Measurements from ENCODE around the gene GRAP. TPM values are rescaled to one million over a fixed set of nuclear protein-coding genes. Genes with fewer than 3 reads are reported as not detected.

The GRAP gene
- total RNA-seq, 4 donors from 2014 or later = 2.1 to 4.1 (median 3.5) TPM

- no peak for TF ChIP-seq POLR2AphosphoS5 (IDR thresholded peaks at IDR 0.05)
- no peak for TF ChIP-seq POLR2A (IDR thresholded peaks at IDR 0.05; ENCODE audit: low read depth)
- no peak for TF ChIP-seq CTCF (IDR thresholded peaks at IDR 0.05)
- no peak for TF ChIP-seq EP300 (IDR thresholded peaks at IDR 0.05)
- 70% methylated on average over 5 of the region's 6 CpGs for WGBS
- H3K9me3 ChIP-seq = peaks cover 0 to 15% (median 2%) of the 10 kb centered on the region in 4 donors
- no peak overlapping the region for H3K27ac ChIP-seq (replicated peaks in 1 of 4)
- DNase-seq (ENCODE audit: extremely low spot score) = no peak
- H3K4me3 ChIP-seq = no peak overlapping the region
- no peaks in the 10 kb centered on the region for H3K36me3 ChIP-seq
- peaks cover 8 to 26% (median 22%) of the 10 kb centered on the region in 4 donors for H3K4me1 ChIP-seq
- intact Hi-C loops (cut with DNase I) = no loop called here
- no peaks in the 10 kb centered on the region for H3K27me3 ChIP-seq
Observed at GRCh38 chr17:18999911-19000310, 46.8 kb downstream of the GRAP start.

GRCh38 chr17:18999394-18999793 is 47.4 kb downstream of the GRAP start:
- H3K27ac ChIP-seq (replicated peaks in 1 of 4) = no peak overlapping the region
- H3K9me3 ChIP-seq = peaks cover 0 to 15% (median 2%) of the 10 kb centered on the region in 4 donors
- intact Hi-C loops (cut with DNase I) = no loop called here
- no peaks in the 10 kb centered on the region for H3K36me3 ChIP-seq
- DNase-seq (ENCODE audit: extremely low spot score) = no peak
- WGBS = 95% methylated on average over 8 of the region's 8 CpGs
- TF ChIP-seq CTCF (IDR thresholded peaks at IDR 0.05) = no peak
- TF ChIP-seq POLR2AphosphoS5 (IDR thresholded peaks at IDR 0.05) = no peak
- TF ChIP-seq EP300 (IDR thresholded peaks at IDR 0.05) = no peak
- TF ChIP-seq POLR2A (IDR thresholded peaks at IDR 0.05; ENCODE audit: low read depth) = no peak
- H3K4me1 ChIP-seq = peaks cover 7 to 22% (median 18%) of the 10 kb centered on the region in 4 donors
- no peak overlapping the region for H3K4me3 ChIP-seq
- no peaks in the 10 kb centered on the region for H3K27me3 ChIP-seq

GRCh38 chr17:18997650-18998196 is 49.0 kb downstream of the GRAP start:
- Histone ChIP-seq H3K36me3 (no peaks in the 10 kb centered on the region), H3K27me3 (no peaks in the 10 kb centered on the region), H3K4me1 (peaks cover 0 to 8% (median 3%) of the 10 kb centered on the region in 4 donors), H3K9me3 (peaks cover 0 to 15% (median 2%) of the 10 kb centered on the region in 4 donors), H3K4me3 (no peak overlapping the region), H3K27ac (replicated peaks in 1 of 4) (no peak overlapping the region)
- intact Hi-C loops (cut with DNase I) = no loop called here
- WGBS = 87% methylated on average over 5 of the region's 6 CpGs
- TF ChIP-seq EP300 (IDR thresholded peaks at IDR 0.05) (no peak), POLR2AphosphoS5 (IDR thresholded peaks at IDR 0.05) (no peak)
- no peak for DNase-seq (ENCODE audit: extremely low spot score)

- Histone ChIP-seq H3K27me3 (no peaks in the 10 kb centered on the region), H3K27ac (replicated peaks in 1 of 4) (no peak overlapping the region), H3K36me3 (no peaks in the 10 kb centered on the region), H3K4me1 (no peaks in the 10 kb centered on the region), H3K4me3 (no peak overlapping the region), H3K9me3 (peaks cover 0 to 15% (median 2%) of the 10 kb centered on the region in 4 donors)
- WGBS = no CpG with 5 or more reads among the region's 2 CpGs
- DNase-seq (ENCODE audit: extremely low spot score) = no peak
- TF ChIP-seq CTCF (IDR thresholded peaks at IDR 0.05) (no peak), POLR2A (IDR thresholded peaks at IDR 0.05; ENCODE audit: low read depth) (no peak), POLR2AphosphoS5 (IDR thresholded peaks at IDR 0.05) (no peak), EP300 (IDR thresholded peaks at IDR 0.05) (no peak)
- intact Hi-C loops (cut with DNase I) = no loop called here
Observed at GRCh38 chr17:18996458-18996857, 50.3 kb downstream of the GRAP start.

GRCh38 chr17:18995220-18995619 is 51.5 kb downstream of the GRAP start:
- intact Hi-C loops (cut with DNase I) = no loop called here
- 82% methylated on average over 3 of the region's 3 CpGs for WGBS
- H3K27ac ChIP-seq (replicated peaks in 1 of 4) = no peak overlapping the region
- no peak overlapping the region for H3K4me3 ChIP-seq
- H3K27me3 ChIP-seq = no peaks in the 10 kb centered on the region
- no peaks in the 10 kb centered on the region for H3K36me3 ChIP-seq
- no peaks in the 10 kb centered on the region for H3K4me1 ChIP-seq
- TF ChIP-seq CTCF (IDR thresholded peaks at IDR 0.05) (no peak), POLR2AphosphoS5 (IDR thresholded peaks at IDR 0.05) (no peak), POLR2A (IDR thresholded peaks at IDR 0.05; ENCODE audit: low read depth) (no peak), EP300 (IDR thresholded peaks at IDR 0.05) (no peak)
- no peak for DNase-seq (ENCODE audit: extremely low spot score)
- H3K9me3 ChIP-seq = peaks cover 0 to 15% (median 2%) of the 10 kb centered on the region in 4 donors

All from esophagus muscularis mucosa (tissue), 4 donors.